ENCODE results near the gene TBC1D2B.

Gene TBC1D2B

DNA sequence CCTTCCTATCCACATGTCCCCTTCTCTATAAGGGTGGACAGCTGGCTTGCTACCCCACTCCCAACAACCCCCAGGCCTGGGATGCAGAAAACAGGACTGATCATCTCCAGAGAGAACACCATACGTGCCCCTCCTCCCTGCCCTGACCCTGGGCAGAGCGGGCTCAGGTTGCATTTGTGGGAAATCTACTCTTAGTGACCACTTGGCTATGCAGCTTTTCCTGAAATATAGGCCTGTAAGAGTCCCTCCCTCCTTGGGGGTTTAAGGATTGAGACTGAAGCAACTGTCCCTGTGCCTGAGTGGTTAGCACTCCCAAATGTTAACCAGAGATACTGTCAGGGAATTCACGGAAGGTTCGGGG is 26.6 kb upstream of the TBC1D2B start:
- no peak overlapping the region for H3K9ac ChIP-seq (ENCODE audit: low read length)
- no peaks in the 10 kb centered on the region for H3K27me3 ChIP-seq (ENCODE audit: low read length)
- H3K4me3 ChIP-seq (ENCODE audit: insufficient read depth, low read length, poor library complexity, severe bottlenecking): no peak overlapping the region
- H2AFZ ChIP-seq (ENCODE audit: low read depth, low read length, severe bottlenecking): no peak overlapping the region
- no peaks in the 10 kb centered on the region for H3K9me2 ChIP-seq (replicated peaks; ENCODE audit: insufficient read depth, low read length)
- H3K9me3 ChIP-seq (ENCODE audit: insufficient read depth, low read length): no peaks in the 10 kb centered on the region
- no peaks in the 10 kb centered on the region for H4K20me1 ChIP-seq (ENCODE audit: low read depth, low read length)
- H3K36me3 ChIP-seq (ENCODE audit: low read length): no peaks in the 10 kb centered on the region
- no peaks in the 10 kb centered on the region for H3K79me2 ChIP-seq (ENCODE audit: insufficient read depth, low read length)
- H3K27ac ChIP-seq (ENCODE audit: low read depth, low read length): no peak overlapping the region
- TF ChIP-seq, protein P1, sequence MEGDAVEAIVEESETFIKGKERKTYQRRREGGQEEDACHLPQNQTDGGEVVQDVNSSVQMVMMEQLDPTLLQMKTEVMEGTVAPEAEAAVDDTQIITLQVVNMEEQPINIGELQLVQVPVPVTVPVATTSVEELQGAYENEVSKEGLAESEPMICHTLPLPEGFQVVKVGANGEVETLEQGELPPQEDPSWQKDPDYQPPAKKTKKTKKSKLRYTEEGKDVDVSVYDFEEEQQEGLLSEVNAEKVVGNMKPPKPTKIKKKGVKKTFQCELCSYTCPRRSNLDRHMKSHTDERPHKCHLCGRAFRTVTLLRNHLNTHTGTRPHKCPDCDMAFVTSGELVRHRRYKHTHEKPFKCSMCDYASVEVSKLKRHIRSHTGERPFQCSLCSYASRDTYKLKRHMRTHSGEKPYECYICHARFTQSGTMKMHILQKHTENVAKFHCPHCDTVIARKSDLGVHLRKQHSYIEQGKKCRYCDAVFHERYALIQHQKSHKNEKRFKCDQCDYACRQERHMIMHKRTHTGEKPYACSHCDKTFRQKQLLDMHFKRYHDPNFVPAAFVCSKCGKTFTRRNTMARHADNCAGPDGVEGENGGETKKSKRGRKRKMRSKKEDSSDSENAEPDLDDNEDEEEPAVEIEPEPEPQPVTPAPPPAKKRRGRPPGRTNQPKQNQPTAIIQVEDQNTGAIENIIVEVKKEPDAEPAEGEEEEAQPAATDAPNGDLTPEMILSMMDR (IDR thresholded peaks at IDR 0.05; ENCODE audit: insufficient read depth, low read length, poor library complexity, severe bottlenecking): no peak
- TF ChIP-seq EZH2phosphoT487 (conservative IDR thresholded peaks at IDR 0.05; ENCODE audit: low read length): no peak
- H3F3A ChIP-seq (ENCODE audit: insufficient read depth): no peaks in the 10 kb centered on the region
- H3K4me2 ChIP-seq (ENCODE audit: low read depth, low read length, poor library complexity, severe bottlenecking): no peak overlapping the region

DNA sequence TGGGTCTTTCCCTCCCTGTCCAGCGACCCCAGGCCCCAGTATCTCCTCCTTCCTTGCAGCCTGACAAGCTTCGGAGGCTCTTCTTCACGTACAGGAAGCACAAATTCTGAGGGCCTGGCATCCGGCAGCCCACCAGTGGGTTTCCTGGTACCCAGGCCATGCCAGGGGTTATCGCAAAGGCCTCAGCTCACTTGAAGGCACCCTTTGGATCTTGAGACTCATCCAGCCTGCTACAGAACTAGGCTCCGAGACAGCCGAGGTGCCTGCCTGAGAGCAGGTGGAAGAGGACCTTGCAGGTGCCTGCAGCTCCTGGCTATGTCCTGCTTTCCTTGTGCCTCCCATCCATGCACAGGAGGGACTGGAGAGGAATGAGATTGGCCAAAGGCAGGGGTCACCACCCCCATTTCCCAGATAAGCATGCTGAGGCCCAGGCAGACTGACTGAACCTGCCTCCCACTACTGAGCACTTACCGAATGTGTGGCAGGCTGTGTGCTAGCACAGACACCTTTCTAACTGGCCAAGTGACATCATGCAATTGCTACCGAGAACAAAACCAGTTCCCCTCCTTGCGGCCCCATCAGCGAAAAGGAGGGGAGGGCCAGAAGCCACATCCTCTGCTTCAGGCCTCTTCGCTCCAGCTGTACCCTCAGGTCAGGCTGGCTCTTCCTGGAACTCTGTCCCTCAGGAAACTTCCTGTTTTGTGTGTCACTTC is 26.1 kb upstream of the TBC1D2B start:
- Histone ChIP-seq H3K79me2 (ENCODE audit: insufficient read depth, low read length) (no peaks in the 10 kb centered on the region), H3K4me3 (ENCODE audit: insufficient read depth, low read length, poor library complexity, severe bottlenecking) (no peak overlapping the region), H2AFZ (ENCODE audit: low read depth, low read length, severe bottlenecking) (no peak overlapping the region), H3K27me3 (ENCODE audit: low read length) (no peaks in the 10 kb centered on the region), H3K36me3 (ENCODE audit: low read length) (no peaks in the 10 kb centered on the region), H3K9me3 (ENCODE audit: insufficient read depth, low read length) (no peaks in the 10 kb centered on the region), H3K4me2 (ENCODE audit: low read depth, low read length, poor library complexity, severe bottlenecking) (no peak overlapping the region), H3K9ac (ENCODE audit: low read length) (no peak overlapping the region), H3F3A (ENCODE audit: insufficient read depth) (no peaks in the 10 kb centered on the region), H4K20me1 (ENCODE audit: low read depth, low read length) (no peaks in the 10 kb centered on the region), H3K9me2 (replicated peaks; ENCODE audit: insufficient read depth, low read length) (no peaks in the 10 kb centered on the region), H3K27ac (ENCODE audit: low read depth, low read length) (no peak overlapping the region)
- TF ChIP-seq EZH2phosphoT487 (conservative IDR thresholded peaks at IDR 0.05; ENCODE audit: low read length): no peak
- TF ChIP-seq, protein P1 (IDR thresholded peaks at IDR 0.05; ENCODE audit: insufficient read depth, low read length, poor library complexity, severe bottlenecking): no peak

DNA sequence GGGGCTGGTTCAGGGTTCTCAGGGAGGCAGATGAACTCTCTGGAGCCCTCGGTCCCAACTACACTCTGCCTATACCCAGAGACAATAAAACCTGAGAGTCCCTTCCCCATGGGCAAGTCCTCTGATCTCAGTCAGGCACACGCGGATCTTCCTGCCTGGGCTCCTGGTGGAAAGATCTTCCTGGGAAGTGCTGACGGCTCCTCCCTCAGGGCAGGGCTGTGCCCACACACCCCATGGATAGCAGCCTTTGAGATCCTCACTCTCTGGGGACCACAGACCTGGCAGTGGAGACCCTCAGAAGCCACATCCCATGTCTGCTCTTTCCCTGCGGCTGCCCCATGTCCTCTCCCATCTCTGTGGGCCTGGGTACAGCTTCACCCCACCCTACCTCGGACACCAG is 25.2 kb upstream of the TBC1D2B start:
- Histone ChIP-seq H2AFZ (ENCODE audit: low read depth, low read length, severe bottlenecking) (no peak overlapping the region), H3K79me2 (ENCODE audit: insufficient read depth, low read length) (no peaks in the 10 kb centered on the region), H3K4me3 (ENCODE audit: insufficient read depth, low read length, poor library complexity, severe bottlenecking) (no peak overlapping the region), H3K9me3 (ENCODE audit: insufficient read depth, low read length) (no peaks in the 10 kb centered on the region), H3K27me3 (ENCODE audit: low read length) (no peaks in the 10 kb centered on the region), H3K27ac (ENCODE audit: low read depth, low read length) (no peak overlapping the region), H3K36me3 (ENCODE audit: low read length) (no peaks in the 10 kb centered on the region), H4K20me1 (ENCODE audit: low read depth, low read length) (no peaks in the 10 kb centered on the region), H3K9ac (ENCODE audit: low read length) (no peak overlapping the region), H3K4me2 (ENCODE audit: low read depth, low read length, poor library complexity, severe bottlenecking) (no peak overlapping the region), H3K9me2 (replicated peaks; ENCODE audit: insufficient read depth, low read length) (no peaks in the 10 kb centered on the region), H3F3A (ENCODE audit: insufficient read depth) (no peaks in the 10 kb centered on the region)
- TF ChIP-seq EZH2phosphoT487 (conservative IDR thresholded peaks at IDR 0.05; ENCODE audit: low read length): no peak
- TF ChIP-seq, protein P1 (IDR thresholded peaks at IDR 0.05; ENCODE audit: insufficient read depth, low read length, poor library complexity, severe bottlenecking): no peak

Data from SU-DHL-6 (cell line).